HepG2 (cell line): ENCODE measurements around the gene OVCH1. TPM values are rescaled to one million over a fixed set of nuclear protein-coding genes. Genes with fewer than 3 reads are reported as not detected.
"Not testable (repeated sequence)": the region's sequence is repeated elsewhere in the genome, so short reads cannot be mapped to it uniquely, and the experiment has no call there.

Source experiments
- ARID5B ChIP-seq: IDR thresholded peaks from 2 replicates; pipeline ENCODE4 v1.4.0; 2020; ENCODE audit warnings: mild to moderate bottlenecking, missing genetic modification reagents
- ELF3 ChIP-seq: IDR thresholded peaks from 2 replicates; pipeline ENCODE4 v1.6.1; 2016; ENCODE audit warnings: missing genetic modification reagents, missing compliant biosample characterization
- EP300 ChIP-seq, 3 experiments: sonication (generic) in 1 of 3; formaldehyde crosslinking in 1 of 3; IDR thresholded peaks; 2 replicates each; pipeline versions ENCODE4 v1.5.1 to v1.6.1; 2011 to 2020; ENCODE audit warnings: low read depth in 2 of 3, low read length in 2 of 3, borderline replicate concordance in 1 of 3, improper control_type of control experiment in 1 of 3, mild to moderate bottlenecking in 1 of 3, missing genetic modification reagents in 1 of 3, moderate library complexity in 1 of 3
- FOXK1 ChIP-seq: sonication (generic); formaldehyde crosslinking; IDR thresholded peaks from 2 replicates; pipeline ENCODE4 v1.4.0; 2020; ENCODE audit warnings: low read depth, missing genetic modification reagents, borderline replicate concordance
- FOXP1 ChIP-seq, 2 experiments: fragments of 450-650 bp in 1 of 2; IDR thresholded peaks; 2 replicates each; pipeline ENCODE4 v1.6.1; 2017 to 2018; ENCODE audit warnings: antibody characterized with exemption in 1 of 2
- FOXP4 ChIP-seq: sonication (generic); formaldehyde crosslinking; IDR thresholded peaks from 2 replicates; pipeline ENCODE4 v1.4.0; 2020; ENCODE audit warnings: missing genetic modification reagents
- MED1 ChIP-seq: sonication (generic); formaldehyde crosslinking; IDR thresholded peaks from 2 replicates; pipeline ENCODE4 v1.4.0; 2020; ENCODE audit warnings: missing genetic modification reagents
- MIXL1 ChIP-seq: IDR thresholded peaks from 2 replicates; pipeline ENCODE4 v1.6.1; 2016
- polyA plus RNA-seq, 8 experiments: library from polyadenylated mRNA; depleted of rRNA in 3 of 8; stranded (reverse) in 7 of 8; unstranded in 1 of 8; fragments of >200 nt; fragmentation: Illumina TruSeq in 4 of 8; extraction: Trizol in 4 of 8; gene quantifications; 2 replicates each; pipeline versions ENCODE4 v1.2.1 to v1.2.3, GENCODE V29; 2011 to 2016; ENCODE audit warnings: low read depth in 4 of 8, missing spikeins in 1 of 8, mixed read lengths in 1 of 8; ENCODE audit not compliant: insufficient read depth in 1 of 8
- total RNA-seq, 5 experiments: library from RNA; depleted of rRNA; stranded (reverse); fragments of >200 nt; fragmentation: Illumina TruSeq; extraction: Trizol; gene quantifications; 2 replicates each; pipeline ENCODE4 v1.2.3, GENCODE V29; 2016; ENCODE audit warnings: low read depth in 1 of 5

The OVCH1 gene
- total and polyA plus RNA-seq, 2 of the 13 experiments (the other 11 are each of a cell fraction or from before 2014, with no cell fraction given), result not detected

- TF ChIP-seq FOXP4 (peak; percentile 67), FOXK1 (peak; percentile 20; the same call in 1 of the 2 replicates), EP300 (IDR thresholded peaks at IDR 0.05; ENCODE audit: low read depth in 2 of 2, low read length in 2 of 2) (peak in 1 of 2 experiments; percentile 5; a peak in 1 of 4 replicates), MED1 (CRISPR knock-in tag) (0 out of 2 replicates have a peak, but pooled peaks have one; percentile 15), MIXL1 (CRISPR knock-in tag) (0 out of 2 replicates have a peak, but pooled peaks have one; percentile 16), FOXP1 (CRISPR knock-in tag; IDR thresholded peaks at IDR 0.05) (peak; percentile 90), ELF3 (0 out of 2 replicates have a peak, but pooled peaks have one; percentile 11), ARID5B (peak; percentile 28; the same call in 1 of the 2 replicates)
- TF ChIP-seq EP300 (CRISPR knock-in tag; IDR thresholded peaks at IDR 0.05; ENCODE audit: borderline replicate concordance); FOXP1 (IDR thresholded peaks at IDR 0.05): not testable (repeated sequence)
- TF ChIP-seq, all 625 proteins: peak for 16; not testable (repeated sequence) for 609
These were observed 107.1 kb downstream of the OVCH1 start (continued) for GRCh38 chr12:29390419-29390818.
